H9 (cell line): ENCODE results near the gene ZNRF2. TPM values are rescaled to one million over a fixed set of nuclear protein-coding genes. Genes with fewer than 3 reads are reported as not detected.

ENCODE experiments used
- DNase-seq: peaks from one replicate; pipeline ENCODE4 v3.0.0-alpha.2; 2017
- H2AFZ ChIP-seq: one replicate; pipeline ENCODE4 v1.6.1; 2013; ENCODE audit warnings: mild to moderate bottlenecking, low read length, control low read depth, moderate library complexity
- H2AK5ac ChIP-seq: 2 replicates; pipeline ENCODE4 v1.6.1; 2013; ENCODE audit warnings: low read length, control low read depth, mixed read lengths; ENCODE audit not compliant: insufficient read length
- H2BK120ac ChIP-seq: one replicate; pipeline ENCODE4 v1.6.1; 2013; ENCODE audit warnings: low read depth, mild to moderate bottlenecking, low read length, control low read depth, inconsistent platforms; ENCODE audit not compliant: poor library complexity, severe bottlenecking
- H2BK12ac ChIP-seq: 2 replicates; pipeline ENCODE4 v1.6.1; 2013; ENCODE audit warnings: low read length, control low read depth, mixed read lengths, low read depth; ENCODE audit not compliant: insufficient read length
- H2BK15ac ChIP-seq: 2 replicates; pipeline ENCODE4 v1.6.1; 2013; ENCODE audit warnings: low read depth, low read length, control low read depth
- H2BK20ac ChIP-seq: one replicate; pipeline ENCODE4 v1.6.1; 2013; ENCODE audit warnings: low read depth, mild to moderate bottlenecking, low read length, control low read depth, inconsistent platforms; ENCODE audit not compliant: poor library complexity, severe bottlenecking
- H2BK5ac ChIP-seq: 2 replicates; pipeline ENCODE4 v1.6.1; 2013; ENCODE audit warnings: low read length, control low read depth, mixed read lengths; ENCODE audit not compliant: insufficient read length
- H3K14ac ChIP-seq: 2 replicates; pipeline ENCODE4 v1.6.1; 2013; ENCODE audit warnings: low read length, control low read depth; ENCODE audit not compliant: insufficient read depth
- H3K18ac ChIP-seq: 2 replicates; pipeline ENCODE4 v1.6.1; 2013; ENCODE audit warnings: low read depth, mild to moderate bottlenecking, mixed read lengths, low read length, control low read depth; ENCODE audit not compliant: insufficient read length
- H3K23ac ChIP-seq: 2 replicates; pipeline ENCODE4 v1.6.1; 2013; ENCODE audit warnings: low read length, control low read depth, mixed read lengths, low read depth; ENCODE audit not compliant: insufficient read length
- H3K23me2 ChIP-seq: 2 replicates; pipeline ENCODE4 v1.6.1; 2013; ENCODE audit warnings: low read depth, mild to moderate bottlenecking, mixed read lengths, low read length, control low read depth; ENCODE audit not compliant: insufficient read length, poor library complexity, severe bottlenecking
- H3K27ac ChIP-seq: 2 replicates; pipeline ENCODE4 v1.5.1; 2013; ENCODE audit warnings: low read length, control low read depth, mixed read lengths, low read depth; ENCODE audit not compliant: insufficient read length
- H3K27me3 ChIP-seq: 2 replicates; pipeline ENCODE4 v1.6.1; 2013; ENCODE audit warnings: low read length, control low read depth, inconsistent platforms; ENCODE audit not compliant: insufficient read depth
- H3K4ac ChIP-seq: 2 replicates; pipeline ENCODE4 v1.6.1; 2013; ENCODE audit warnings: low read depth, mild to moderate bottlenecking, control low read depth, inconsistent platforms, low read length, moderate library complexity
- H3K4me1 ChIP-seq: 2 replicates; pipeline ENCODE4 v1.6.1; 2013; ENCODE audit warnings: low read length, control low read depth, inconsistent platforms; ENCODE audit not compliant: insufficient read depth
- H3K4me2 ChIP-seq: 2 replicates; pipeline ENCODE4 v1.6.1; 2013; ENCODE audit warnings: low read length, control low read depth, mixed read lengths; ENCODE audit not compliant: insufficient read length, insufficient read depth
- H3K56ac ChIP-seq: 2 replicates; pipeline ENCODE4 v1.6.1; 2013; ENCODE audit warnings: low read depth, mild to moderate bottlenecking, mixed read lengths, low read length, control low read depth; ENCODE audit not compliant: insufficient read length
- H3K79me1 ChIP-seq: 2 replicates; pipeline ENCODE4 v1.6.1; 2013; ENCODE audit warnings: low read depth, mild to moderate bottlenecking, moderate library complexity, low read length, control low read depth, inconsistent platforms; ENCODE audit not compliant: insufficient read depth, poor library complexity, severe bottlenecking
- H3K79me2 ChIP-seq: 2 replicates; pipeline ENCODE4 v1.6.1; 2013; ENCODE audit warnings: low read length, control low read depth, inconsistent platforms; ENCODE audit not compliant: insufficient read depth
- H3K9ac ChIP-seq: 2 replicates; pipeline ENCODE4 v1.6.1; 2013; ENCODE audit warnings: low read length, control low read depth, mixed read lengths; ENCODE audit not compliant: insufficient read length; ENCODE audit errors: extremely low read depth
- H3K9me3 ChIP-seq: one replicate; pipeline ENCODE4 v1.6.1; 2013; ENCODE audit warnings: low read depth, low read length, inconsistent platforms; ENCODE audit not compliant: control insufficient read depth
- H3T11ph ChIP-seq: one replicate; pipeline ENCODE4 v1.6.1; 2013; ENCODE audit warnings: mild to moderate bottlenecking, low read length, control low read depth, inconsistent platforms
- H4K20me1 ChIP-seq: one replicate; pipeline ENCODE4 v1.6.1; 2013; ENCODE audit not compliant: control insufficient read depth, insufficient read length, insufficient read depth
- H4K5ac ChIP-seq: 2 replicates; pipeline ENCODE4 v1.6.1; 2013; ENCODE audit warnings: low read depth, mild to moderate bottlenecking, mixed read lengths, low read length, control low read depth; ENCODE audit not compliant: insufficient read length
- H4K8ac ChIP-seq: replicated peaks from 2 replicates; pipeline ENCODE4 v1.6.1; 2013; ENCODE audit warnings: low read length, control low read depth, mixed read lengths, low read depth; ENCODE audit not compliant: insufficient read length
- H4K91ac ChIP-seq: 2 replicates; pipeline ENCODE4 v1.6.1; 2013; ENCODE audit warnings: low read depth, mild to moderate bottlenecking, moderate library complexity, mixed read lengths, low read length, control low read depth; ENCODE audit not compliant: insufficient read length
- H3K27ac Mint-ChIP-seq, 3 experiments: 2 replicates in 2 of 3; 3 replicates in 1 of 3; pipeline ENCODE4 v1.8.0; 2020 to 2021; ENCODE audit warnings: mixed read lengths in 3 of 3, mild to moderate bottlenecking in 1 of 3, moderate library complexity in 1 of 3
- H3K27me3 Mint-ChIP-seq: 2 replicates; pipeline ENCODE4 v1.8.0; 2021; ENCODE audit warnings: low read depth, mild to moderate bottlenecking, moderate library complexity, mixed read lengths
- H3K36me3 Mint-ChIP-seq, 3 experiments: 2 replicates in 2 of 3; 3 replicates in 1 of 3; pipeline ENCODE4 v1.8.0; 2020 to 2021; ENCODE audit warnings: low read depth in 3 of 3, mixed read lengths in 3 of 3; ENCODE audit not compliant: insufficient read depth in 1 of 3
- H3K4me1 Mint-ChIP-seq, 2 experiments: 2 replicates each; pipeline ENCODE4 v1.8.0; 2020; ENCODE audit warnings: mixed read lengths in 2 of 2
- H3K4me3 Mint-ChIP-seq, 2 experiments: 2 replicates in 1 of 2; 3 replicates in 1 of 2; pipeline ENCODE4 v1.8.0; 2020 to 2021; ENCODE audit warnings: mild to moderate bottlenecking in 2 of 2, mixed read lengths in 2 of 2, moderate library complexity in 1 of 2
- H3K9me3 Mint-ChIP-seq, 2 experiments: 2 replicates in 1 of 2; 3 replicates in 1 of 2; pipeline ENCODE4 v1.8.0; 2020; ENCODE audit warnings: mild to moderate bottlenecking in 2 of 2, mixed read lengths in 2 of 2, moderate library complexity in 1 of 2
- WGBS: extraction: QIAGEN DNeasy Blood & Tissue Kit; methylation state at CpG from one replicate; pipeline ENCODE4 v1.1.7; 2013; ENCODE audit warnings: missing lambda C conversion rate, low lambda C conversion rate, mixed read lengths; ENCODE audit not compliant: insufficient read length; ENCODE audit errors: extremely low coverage; 5-methylcytosine and 5-hydroxymethylcytosine counted together
- total RNA-seq: library from RNA; stranded (reverse); gene quantifications from 2 replicates; pipeline ENCODE4 v1.2.1, GENCODE V29; 2021
- TF ChIP-seq, protein P1 (sequence below): fragments of 200-600 bp; sonication (generic); conservative IDR thresholded peaks from 3 replicates; pipeline ENCODE4 v1.8.0; 2021; ENCODE audit warnings: antibody characterized with exemption, mild to moderate bottlenecking

The ZNRF2 gene
- total RNA-seq, 1 experiment from 2014 or later: 16.5 TPM

DNA sequence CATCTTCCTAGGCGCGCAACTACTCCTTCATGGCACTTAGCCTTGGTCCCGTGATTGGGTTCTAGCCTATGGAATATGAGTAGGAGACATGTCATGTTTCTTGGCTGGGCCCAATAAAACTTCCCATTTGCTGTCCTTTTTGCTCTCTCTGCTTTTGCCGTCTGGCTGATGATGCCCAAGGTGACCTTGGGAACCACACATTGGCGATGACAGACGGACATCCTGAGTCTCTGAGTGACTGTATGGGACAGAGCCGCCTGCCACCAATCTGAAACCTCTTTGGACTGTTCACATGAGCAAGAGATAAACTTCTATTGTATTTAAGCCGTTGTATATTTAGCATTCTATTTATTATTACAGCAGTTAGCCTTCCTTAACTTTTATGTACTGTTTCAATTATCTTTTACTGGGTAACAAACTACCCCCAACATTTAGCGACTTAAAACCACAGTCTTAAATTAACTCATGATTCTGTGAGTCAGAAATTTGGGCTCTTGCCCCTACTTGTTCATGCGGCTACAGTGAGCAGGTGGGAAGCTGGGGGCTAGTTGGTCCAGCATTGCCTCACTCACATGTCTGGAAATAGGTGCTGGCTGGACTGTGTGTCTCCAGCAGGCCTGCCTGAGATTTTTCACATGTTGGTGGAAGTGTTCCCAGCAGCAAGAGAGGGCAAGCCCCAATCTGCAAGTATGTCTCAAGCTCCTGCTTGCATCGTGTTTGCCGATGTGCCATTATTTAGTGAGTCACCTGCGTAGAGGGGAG, 122.4 kb downstream of the ZNRF2 start:
- Histone ChIP-seq H4K5ac (no peak overlapping the region), H3K9ac (no peak overlapping the region), H3K27me3 (no peaks in the 10 kb centered on the region), H3T11ph (no peak overlapping the region), H2BK12ac (no peak overlapping the region), H3K27ac (no peak overlapping the region), H3K79me1 (no peaks in the 10 kb centered on the region), H3K23me2 (no peaks in the 10 kb centered on the region), H4K8ac (no peak overlapping the region), H4K20me1 (no peaks in the 10 kb centered on the region), H3K56ac (no peak overlapping the region), H3K4ac (no peak overlapping the region), H3K23ac (no peak overlapping the region), H2BK15ac (no peak overlapping the region), H3K79me2 (no peaks in the 10 kb centered on the region), H3K18ac (no peak overlapping the region), H2BK5ac (no peak overlapping the region), H2AFZ (no peak overlapping the region), H2BK120ac (no peak overlapping the region), H4K91ac (no peak overlapping the region), H2BK20ac (no peak overlapping the region), H3K9me3 (no peaks in the 10 kb centered on the region), H3K4me2 (no peak overlapping the region), H2AK5ac (no peak overlapping the region), H3K14ac (no peak overlapping the region), H3K4me1 (no peaks in the 10 kb centered on the region)
- DNase-seq: no peak
- no CpG with 5 or more reads among the region's 13 CpGs for WGBS
- H3K36me3 Mint-ChIP-seq: peaks cover 4 to 11% (median 5%) of the 10 kb centered on the region in 3 experiments; a peak in 6 of 7 replicates
- TF ChIP-seq, protein P1, sequence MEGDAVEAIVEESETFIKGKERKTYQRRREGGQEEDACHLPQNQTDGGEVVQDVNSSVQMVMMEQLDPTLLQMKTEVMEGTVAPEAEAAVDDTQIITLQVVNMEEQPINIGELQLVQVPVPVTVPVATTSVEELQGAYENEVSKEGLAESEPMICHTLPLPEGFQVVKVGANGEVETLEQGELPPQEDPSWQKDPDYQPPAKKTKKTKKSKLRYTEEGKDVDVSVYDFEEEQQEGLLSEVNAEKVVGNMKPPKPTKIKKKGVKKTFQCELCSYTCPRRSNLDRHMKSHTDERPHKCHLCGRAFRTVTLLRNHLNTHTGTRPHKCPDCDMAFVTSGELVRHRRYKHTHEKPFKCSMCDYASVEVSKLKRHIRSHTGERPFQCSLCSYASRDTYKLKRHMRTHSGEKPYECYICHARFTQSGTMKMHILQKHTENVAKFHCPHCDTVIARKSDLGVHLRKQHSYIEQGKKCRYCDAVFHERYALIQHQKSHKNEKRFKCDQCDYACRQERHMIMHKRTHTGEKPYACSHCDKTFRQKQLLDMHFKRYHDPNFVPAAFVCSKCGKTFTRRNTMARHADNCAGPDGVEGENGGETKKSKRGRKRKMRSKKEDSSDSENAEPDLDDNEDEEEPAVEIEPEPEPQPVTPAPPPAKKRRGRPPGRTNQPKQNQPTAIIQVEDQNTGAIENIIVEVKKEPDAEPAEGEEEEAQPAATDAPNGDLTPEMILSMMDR: no peak
- peaks cover 0 to 3% of the 10 kb centered on the region in 2 experiments; a peak in 1 of 4 replicates for H3K4me1 Mint-ChIP-seq
- no peak overlapping the region for H3K4me3 Mint-ChIP-seq
- no peaks in the 10 kb centered on the region for H3K27me3 Mint-ChIP-seq
- H3K27ac Mint-ChIP-seq: no peak overlapping the region
- no peaks in the 10 kb centered on the region for H3K9me3 Mint-ChIP-seq
